Activated T-helper 1 cell treated with Interleukin-2 at 50 U/mL for 16 hours (primary cell): ENCODE results near the gene TGFBR2.

Experiments
- DNase-seq: peaks from one replicate; pipeline ENCODE4 v3.0.0-alpha.2; 2020; ENCODE audit warnings: low read depth

Gene TGFBR2

GRCh38 chr3:30606301-30607031, at the start of gene TGFBR2:
Gene TGFBR2, plus strand, starts transcription at chr3:30606601. Its CDS starts 283 bp downstream, at chr3:30606884.
- DNase-seq = peak; percentile 73

- no peak for DNase-seq
Observed at GRCh38 chr3:30557746-30558303, 48.6 kb upstream of the TGFBR2 start.

- DNase-seq = no peak
Observed at GRCh38 chr3:30563956-30564355, 42.4 kb upstream of the TGFBR2 start.

GRCh38 chr3:30567139-30567753, 39.2 kb upstream of the TGFBR2 start:
- DNase-seq = no peak

- no peak for DNase-seq
Observed at GRCh38 chr3:30576946-30577345, 29.5 kb upstream of the TGFBR2 start.

- DNase-seq = no peak
Observed at GRCh38 chr3:30577788-30578187, 28.6 kb upstream of the TGFBR2 start.

GRCh38 chr3:30578479-30578878, 27.9 kb upstream of the TGFBR2 start:
- no peak for DNase-seq

- DNase-seq = no peak
Observed at GRCh38 chr3:30578986-30579579, 27.3 kb upstream of the TGFBR2 start.

GRCh38 chr3:30581067-30581585, 25.3 kb upstream of the TGFBR2 start:
- DNase-seq = no peak

GRCh38 chr3:30581982-30582381, 24.4 kb upstream of the TGFBR2 start:
- no peak for DNase-seq

- no peak for DNase-seq
Observed at GRCh38 chr3:30583973-30584372, 22.4 kb upstream of the TGFBR2 start.

- DNase-seq = no peak
Observed at GRCh38 chr3:30585654-30586053, 20.7 kb upstream of the TGFBR2 start.

- no peak for DNase-seq
Observed at GRCh38 chr3:30586096-30586805, 20.1 kb upstream of the TGFBR2 start.

- DNase-seq = no peak
Observed at GRCh38 chr3:30586806-30587486, 19.5 kb upstream of the TGFBR2 start.

- no peak for DNase-seq
Observed at GRCh38 chr3:30587904-30588303, 18.5 kb upstream of the TGFBR2 start.

GRCh38 chr3:30596152-30596551, 10.2 kb upstream of the TGFBR2 start:
- DNase-seq = no peak

- DNase-seq = no peak
Observed at GRCh38 chr3:30597131-30597768, 9.2 kb upstream of the TGFBR2 start.

- DNase-seq = no peak
Observed at GRCh38 chr3:30597769-30598134, 8.6 kb upstream of the TGFBR2 start.

GRCh38 chr3:30598668-30599545, 7.5 kb upstream of the TGFBR2 start:
- no peak for DNase-seq

- no peak for DNase-seq
Observed at GRCh38 chr3:30600572-30600971, 5.8 kb upstream of the TGFBR2 start.
